T-helper 1 cell treated with Interleukin-12 subunit alpha and Interleukin-12 subunit beta and Interleukin-4 antibody, amounts not matched to agents 30 μg/mL and 1 μg/mL, for 36 hours (primary cell): ENCODE results near the gene HLA-DPB1.
A peak's percentile ranks its signal among the peaks of the same experiment; 100 is the strongest.
"Not testable (repeated sequence)": the region's sequence is repeated elsewhere in the genome, so short reads cannot be mapped to it uniquely, and the experiment has no call there.

Experiments used
- H3K27ac Mint-ChIP-seq: one replicate; pipeline ENCODE4 v1.8.0; 2021; ENCODE audit warnings: mild to moderate bottlenecking, mixed read lengths
- H3K27me3 Mint-ChIP-seq: one replicate; pipeline ENCODE4 v1.8.0; 2021; ENCODE audit warnings: low read depth, mixed read lengths
- H3K36me3 Mint-ChIP-seq: one replicate; pipeline ENCODE4 v1.8.0; 2021; ENCODE audit warnings: low read depth, mixed read lengths
- H3K4me1 Mint-ChIP-seq: one replicate; pipeline ENCODE4 v1.8.0; 2021; ENCODE audit warnings: low read depth, mixed read lengths
- H3K4me3 Mint-ChIP-seq: one replicate; pipeline ENCODE4 v1.8.0; 2021; ENCODE audit warnings: mild to moderate bottlenecking, moderate library complexity, mixed read lengths
- H3K9me3 Mint-ChIP-seq: one replicate; pipeline ENCODE4 v1.8.0; 2021; ENCODE audit warnings: mixed read lengths

Gene HLA-DPB1

DNA sequence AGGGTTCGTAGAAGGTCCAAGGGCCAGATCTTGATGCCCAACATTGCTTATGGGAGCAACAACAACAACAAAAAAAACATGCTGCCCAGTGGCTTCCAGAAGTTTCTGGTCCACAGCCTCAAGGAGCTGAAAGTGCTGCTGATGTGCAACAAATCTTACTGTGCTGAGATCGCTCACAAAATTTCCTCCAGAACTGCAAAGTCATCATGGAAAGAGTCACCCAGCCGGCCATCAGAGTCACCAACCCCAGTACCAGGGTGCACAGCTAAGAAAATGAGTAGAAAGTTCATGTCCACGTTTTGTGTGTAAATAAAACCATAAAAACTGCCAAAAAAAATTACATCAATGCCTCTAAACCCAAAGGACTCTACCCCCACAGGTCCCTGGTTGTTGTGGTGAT lies 3.8 kb downstream of the HLA-DPB1 start:
- H3K9me3 Mint-ChIP-seq = no peaks in the 10 kb centered on the region
- H3K27me3 Mint-ChIP-seq = peaks cover 5% of the 10 kb centered on the region
- H3K27ac Mint-ChIP-seq = no peak overlapping the region
- H3K36me3 Mint-ChIP-seq = peaks cover 10% of the 10 kb centered on the region
- peaks cover 47% of the 10 kb centered on the region for H3K4me1 Mint-ChIP-seq
- H3K4me3 Mint-ChIP-seq = no peak overlapping the region

DNA sequence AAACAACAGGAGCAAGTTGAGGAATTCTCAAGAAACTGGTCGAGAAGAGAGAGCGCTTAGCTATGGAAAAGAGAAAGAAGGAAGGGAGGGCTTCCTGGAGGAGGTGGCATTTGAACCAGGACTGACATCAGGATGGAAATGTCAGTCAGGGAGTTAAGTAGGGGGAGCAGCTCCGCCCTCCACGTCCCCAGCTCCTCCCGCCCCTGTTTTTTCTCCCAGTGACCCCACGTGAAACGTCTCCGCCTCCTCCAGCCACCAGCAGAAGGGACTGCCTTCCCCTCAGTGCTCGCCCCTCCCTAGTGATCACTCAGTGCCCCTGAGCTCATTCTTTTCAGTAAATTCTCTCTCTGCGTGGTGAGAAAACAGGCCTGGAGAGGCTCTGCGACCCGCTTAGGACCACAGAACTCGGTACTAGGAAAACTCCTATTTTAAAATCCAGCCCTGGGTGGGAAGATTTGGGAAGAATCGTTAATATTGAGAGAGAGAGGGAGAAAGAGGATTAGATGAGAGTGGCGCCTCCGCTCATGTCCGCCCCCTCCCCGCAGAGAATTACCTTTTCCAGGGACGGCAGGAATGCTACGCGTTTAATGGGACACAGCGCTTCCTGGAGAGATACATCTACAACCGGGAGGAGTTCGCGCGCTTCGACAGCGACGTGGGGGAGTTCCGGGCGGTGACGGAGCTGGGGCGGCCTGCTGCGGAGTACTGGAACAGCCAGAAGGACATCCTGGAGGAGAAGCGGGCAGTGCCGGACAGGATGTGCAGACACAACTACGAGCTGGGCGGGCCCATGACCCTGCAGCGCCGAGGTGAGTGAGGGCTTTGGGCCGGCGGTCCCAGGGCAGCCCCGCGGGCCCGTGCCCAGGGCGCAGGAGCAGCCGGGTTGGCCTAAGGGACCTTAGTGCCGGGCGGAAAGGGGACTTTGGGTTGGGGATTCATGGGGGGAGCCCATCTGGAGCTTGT lies 4.6 kb downstream of the HLA-DPB1 start:
- Mint-ChIP-seq H3K4me3 (no peak overlapping the region), H3K27me3 (peaks cover 5% of the 10 kb centered on the region), H3K9me3 (no peaks in the 10 kb centered on the region), H3K4me1 (peaks cover 43% of the 10 kb centered on the region), H3K27ac (no peak overlapping the region), H3K36me3 (peaks cover 10% of the 10 kb centered on the region)

DNA sequence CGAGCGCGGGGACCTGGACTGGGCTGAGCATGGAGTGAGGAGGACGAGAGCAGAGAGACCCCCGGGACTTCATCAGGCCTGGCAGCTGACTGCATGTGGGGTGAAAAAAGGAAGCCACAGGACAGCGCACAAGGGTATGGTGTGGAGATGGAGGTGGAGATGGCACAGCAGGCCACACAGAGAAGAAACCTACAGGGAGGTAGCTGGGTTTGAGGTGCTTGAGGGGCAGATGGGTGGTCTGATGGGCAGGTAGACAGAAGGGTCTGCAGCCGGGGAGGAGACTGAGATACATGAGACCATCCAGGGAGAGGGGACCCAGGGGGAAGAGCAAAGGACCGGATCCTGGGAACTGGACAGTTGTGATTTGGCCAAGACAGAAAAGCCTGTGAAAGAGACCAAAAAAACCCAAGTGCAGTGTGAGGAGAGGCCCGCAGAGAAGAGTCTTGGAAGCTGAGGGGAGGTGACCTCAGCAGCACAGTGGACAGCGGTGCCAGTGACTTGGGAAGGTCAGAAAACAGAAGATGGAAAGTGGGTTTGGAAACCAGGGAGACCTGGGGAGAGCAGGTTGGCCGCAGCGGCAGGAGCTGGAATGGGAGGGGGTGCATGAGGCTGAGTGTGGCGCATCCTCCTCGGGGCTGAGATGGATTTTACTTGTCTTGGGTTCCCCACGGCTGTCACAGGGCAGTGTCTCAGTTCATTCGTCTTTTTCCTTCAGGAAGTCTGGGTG lies 5.5 kb downstream of the HLA-DPB1 start:
- H3K27me3 Mint-ChIP-seq = peaks cover 5% of the 10 kb centered on the region
- H3K4me1 Mint-ChIP-seq = peaks cover 36% of the 10 kb centered on the region
- no peaks in the 10 kb centered on the region for H3K9me3 Mint-ChIP-seq
- no peak overlapping the region for H3K4me3 Mint-ChIP-seq
- H3K36me3 Mint-ChIP-seq = peaks cover 10% of the 10 kb centered on the region
- peak overlapping the region; percentile 76 for H3K27ac Mint-ChIP-seq

DNA sequence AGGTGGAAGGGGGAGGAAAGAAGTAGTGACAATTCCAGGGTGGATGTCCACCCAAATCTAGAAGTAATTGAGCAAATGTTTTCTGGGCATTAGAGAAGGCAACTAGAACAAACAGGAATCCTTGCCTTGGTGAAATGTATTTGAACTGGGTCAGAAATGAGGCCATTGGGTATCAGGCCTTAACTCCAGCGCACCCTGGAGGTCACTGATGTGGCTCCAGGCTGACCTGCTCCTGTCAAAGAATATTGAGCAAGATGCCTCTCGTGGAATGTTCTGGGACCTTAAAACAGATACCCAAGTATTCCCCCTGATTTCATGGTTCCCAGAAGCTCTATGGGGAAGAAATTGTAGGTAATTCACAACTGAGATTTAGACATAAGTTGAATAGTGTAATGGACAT lies 6.9 kb downstream of the HLA-DPB1 start:
- H3K4me3 Mint-ChIP-seq = no peak overlapping the region
- H3K9me3 Mint-ChIP-seq = no peaks in the 10 kb centered on the region
- peaks cover 5% of the 10 kb centered on the region for H3K27me3 Mint-ChIP-seq
- H3K27ac Mint-ChIP-seq = no peak overlapping the region
- H3K36me3 Mint-ChIP-seq = peaks cover 12% of the 10 kb centered on the region
- peaks cover 29% of the 10 kb centered on the region for H3K4me1 Mint-ChIP-seq

DNA sequence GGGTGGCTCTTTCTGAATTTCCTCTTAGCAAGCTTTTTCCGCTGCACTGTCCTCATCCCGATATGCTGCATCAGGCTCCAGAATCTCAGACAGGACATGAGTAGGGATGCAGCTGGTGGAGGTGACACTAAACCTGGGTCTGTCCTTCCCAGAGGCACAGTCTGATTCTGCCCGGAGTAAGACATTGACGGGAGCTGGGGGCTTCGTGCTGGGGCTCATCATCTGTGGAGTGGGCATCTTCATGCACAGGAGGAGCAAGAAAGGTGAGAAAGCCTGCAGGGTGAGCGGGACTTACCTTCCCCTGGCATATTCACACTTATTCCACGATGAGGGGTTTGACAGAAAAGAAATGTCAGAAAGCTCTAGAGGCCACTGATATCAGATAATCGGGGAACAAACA lies 9.8 kb downstream of the HLA-DPB1 start:
- Mint-ChIP-seq H3K4me1 (peaks cover 21% of the 10 kb centered on the region), H3K27ac (no peak overlapping the region), H3K36me3 (peaks cover 9% of the 10 kb centered on the region), H3K27me3 (peaks cover 8% of the 10 kb centered on the region), H3K4me3 (no peak overlapping the region), H3K9me3 (no peaks in the 10 kb centered on the region)

DNA sequence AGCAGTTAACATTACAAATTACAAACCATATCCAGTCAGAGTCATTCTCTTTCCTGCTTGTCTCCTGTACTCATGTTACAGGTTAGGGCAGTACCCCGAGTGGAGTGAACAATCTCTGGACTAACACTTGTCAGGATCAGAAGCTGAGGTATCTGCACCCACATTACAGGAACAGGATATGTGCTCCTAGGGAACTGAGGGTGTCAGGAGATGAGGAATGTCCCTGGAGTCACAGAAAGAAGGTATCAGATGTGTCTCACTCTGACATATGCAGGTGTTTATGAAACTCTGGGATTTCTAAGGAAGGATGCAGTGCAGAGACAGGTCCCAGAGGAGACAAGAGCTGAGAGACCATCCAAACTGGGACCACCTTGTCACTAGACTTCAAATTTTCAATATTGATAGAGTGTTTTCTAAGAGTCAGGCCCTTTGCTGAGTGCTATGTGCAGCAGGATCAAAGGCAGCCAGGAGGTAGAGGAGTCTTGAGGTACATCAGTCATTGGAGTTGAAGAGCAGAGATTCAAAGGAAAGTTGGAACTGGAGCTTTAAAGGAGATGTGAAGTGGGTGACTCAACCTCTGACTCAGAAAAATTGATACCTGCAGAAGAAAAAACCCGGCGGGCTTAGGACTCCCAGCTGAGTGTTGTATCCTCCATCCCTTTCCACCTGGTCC lies 12.6 kb downstream of the HLA-DPB1 start:
- Mint-ChIP-seq H3K4me1 (no peaks in the 10 kb centered on the region), H3K27me3 (peaks cover 8% of the 10 kb centered on the region), H3K27ac (no peak overlapping the region), H3K9me3 (no peaks in the 10 kb centered on the region), H3K4me3 (no peak overlapping the region), H3K36me3 (peaks cover 1% of the 10 kb centered on the region)

DNA sequence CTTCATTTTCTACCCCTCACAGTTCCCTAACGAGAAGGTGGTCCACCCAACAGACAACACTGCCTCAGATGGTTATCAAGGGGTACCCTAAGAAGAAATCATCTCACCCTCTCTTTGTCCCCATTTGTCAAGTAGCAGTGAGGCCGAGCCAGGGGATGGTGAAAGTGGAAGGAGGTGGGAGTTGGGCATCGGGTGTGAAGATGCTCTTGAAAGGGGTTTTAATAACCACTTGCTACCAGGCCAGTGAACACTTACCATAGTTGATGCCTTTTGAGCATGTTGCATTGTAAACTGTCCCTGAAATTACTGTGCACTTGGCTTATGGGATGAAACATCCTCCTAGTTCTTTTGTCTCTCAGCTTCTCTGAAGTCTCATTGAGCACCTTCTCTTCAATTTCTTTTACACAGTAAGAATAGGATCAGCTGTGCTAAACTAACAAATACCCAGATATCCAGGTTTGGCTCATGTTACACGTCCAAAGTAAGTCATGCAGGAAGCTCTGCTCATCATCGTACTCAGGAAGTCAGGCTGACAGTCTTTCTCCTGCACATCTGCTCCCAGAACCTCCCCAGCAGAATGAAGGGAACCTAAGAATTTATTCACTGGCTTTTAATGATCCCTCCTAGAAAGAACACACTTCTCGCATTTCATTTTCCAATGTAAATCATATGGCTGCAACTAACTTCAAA lies 13.3 kb downstream of the HLA-DPB1 start:
- H3K4me1 Mint-ChIP-seq = no peaks in the 10 kb centered on the region
- H3K9me3 Mint-ChIP-seq = no peaks in the 10 kb centered on the region
- peaks cover 8% of the 10 kb centered on the region for H3K27me3 Mint-ChIP-seq
- no peak overlapping the region for H3K27ac Mint-ChIP-seq
- no peak overlapping the region for H3K4me3 Mint-ChIP-seq
- H3K36me3 Mint-ChIP-seq = peaks cover 1% of the 10 kb centered on the region

DNA sequence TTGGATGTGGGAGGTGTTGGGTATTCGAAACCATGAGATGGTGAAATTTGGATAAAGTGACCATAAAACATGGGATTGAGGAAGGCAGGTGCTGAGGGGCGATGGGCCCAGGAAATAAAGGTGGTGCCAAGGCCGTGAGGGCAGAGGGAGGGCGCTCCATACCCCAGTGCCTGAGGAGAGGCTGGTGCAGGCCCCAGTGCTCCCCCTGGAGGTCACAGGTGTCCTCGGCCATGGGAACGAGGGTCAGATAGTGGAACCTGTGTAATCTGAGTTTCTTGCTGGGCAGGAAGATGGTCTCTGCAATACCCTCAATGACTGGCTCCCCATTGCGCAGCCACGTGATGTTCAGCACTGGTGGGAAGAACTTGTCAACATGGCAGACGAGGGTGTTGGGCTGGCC lies 16.2 kb downstream of the HLA-DPB1 start:
- H3K27ac Mint-ChIP-seq = no peak overlapping the region

DNA sequence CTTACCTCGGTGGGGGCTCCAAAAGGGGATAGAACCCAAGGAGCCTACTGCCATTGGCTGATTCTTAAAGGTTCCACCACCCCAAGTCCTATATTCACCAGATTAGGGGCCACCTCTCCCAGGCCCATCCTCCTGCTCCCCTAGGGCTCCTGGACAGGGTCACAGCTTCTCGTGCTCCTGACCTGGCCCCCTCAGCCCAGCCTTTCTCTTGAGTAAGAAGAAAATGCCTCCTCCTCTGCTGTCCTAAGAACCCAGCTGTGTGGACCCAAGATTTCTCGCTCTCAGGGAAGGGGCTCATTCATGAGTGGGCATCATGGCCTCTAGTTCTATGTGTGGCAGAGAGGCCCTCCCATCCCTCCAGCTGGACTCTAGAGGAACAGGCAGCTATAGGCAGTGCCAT lies 16.6 kb downstream of the HLA-DPB1 start:
- Mint-ChIP-seq H3K27me3 (peaks cover 22% of the 10 kb centered on the region), H3K27ac (no peak overlapping the region), H3K9me3 (peaks cover under 1% of the 10 kb centered on the region), H3K4me1 (no peaks in the 10 kb centered on the region), H3K36me3 (peaks cover 1% of the 10 kb centered on the region), H3K4me3 (no peak overlapping the region)

More for the DNA sequence above, 16.2 kb downstream of the HLA-DPB1 start:
- no peak overlapping the region for H3K4me3 Mint-ChIP-seq
- no peaks in the 10 kb centered on the region for H3K4me1 Mint-ChIP-seq
- no peaks in the 10 kb centered on the region for H3K9me3 Mint-ChIP-seq
- H3K36me3 Mint-ChIP-seq = peaks cover 1% of the 10 kb centered on the region
- peaks cover 22% of the 10 kb centered on the region for H3K27me3 Mint-ChIP-seq

DNA sequence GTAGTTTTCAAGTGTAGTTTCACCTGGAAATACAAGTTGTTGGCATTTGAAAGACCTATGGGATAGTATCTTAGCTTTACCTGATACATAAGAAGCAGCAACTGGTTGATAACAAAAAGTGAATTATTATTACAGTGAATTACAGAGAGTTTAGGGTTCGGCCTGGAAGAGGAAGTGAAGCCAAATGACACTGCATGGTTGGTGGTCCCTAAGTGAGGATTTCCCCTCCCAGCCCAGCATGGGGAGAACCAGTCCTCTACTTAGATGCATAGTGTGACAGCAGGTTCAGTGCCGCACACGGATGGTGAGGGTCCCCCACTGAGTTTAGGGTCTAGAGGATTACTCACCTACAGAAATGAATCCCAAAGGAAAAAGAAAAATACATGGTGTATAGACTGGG lies 18.1 kb downstream of the HLA-DPB1 start:
- H3K27me3 Mint-ChIP-seq = peaks cover 37% of the 10 kb centered on the region
- no peak overlapping the region for H3K27ac Mint-ChIP-seq
- H3K36me3 Mint-ChIP-seq = no peaks in the 10 kb centered on the region
- peaks cover 12% of the 10 kb centered on the region for H3K9me3 Mint-ChIP-seq
- no peaks in the 10 kb centered on the region for H3K4me1 Mint-ChIP-seq
- H3K4me3 Mint-ChIP-seq = no peak overlapping the region

DNA sequence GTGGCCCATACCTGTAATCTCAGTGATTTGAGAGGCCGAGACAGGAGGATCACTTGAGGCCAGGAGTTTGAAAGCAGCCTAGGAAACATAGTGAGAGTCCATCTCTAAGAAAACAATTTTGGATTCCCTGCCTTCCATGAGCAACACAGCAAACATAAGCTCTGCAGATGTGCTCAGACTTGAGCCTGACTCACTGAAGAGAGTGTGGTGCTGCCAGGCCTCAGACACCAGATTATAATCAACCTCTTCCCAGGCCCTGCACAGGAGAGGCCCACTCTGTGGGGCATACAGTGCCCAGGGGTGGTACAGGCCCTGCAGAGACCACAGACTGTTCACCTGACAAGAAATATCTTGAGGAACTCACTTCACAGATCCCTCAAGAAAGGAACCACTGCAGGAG lies 19.9 kb downstream of the HLA-DPB1 start:
- Mint-ChIP-seq H3K36me3 (peaks cover 2% of the 10 kb centered on the region), H3K27me3 (peaks cover 46% of the 10 kb centered on the region), H3K27ac (no peak overlapping the region), H3K9me3 (peaks cover 29% of the 10 kb centered on the region), H3K4me3 (no peak overlapping the region), H3K4me1 (no peaks in the 10 kb centered on the region)

DNA sequence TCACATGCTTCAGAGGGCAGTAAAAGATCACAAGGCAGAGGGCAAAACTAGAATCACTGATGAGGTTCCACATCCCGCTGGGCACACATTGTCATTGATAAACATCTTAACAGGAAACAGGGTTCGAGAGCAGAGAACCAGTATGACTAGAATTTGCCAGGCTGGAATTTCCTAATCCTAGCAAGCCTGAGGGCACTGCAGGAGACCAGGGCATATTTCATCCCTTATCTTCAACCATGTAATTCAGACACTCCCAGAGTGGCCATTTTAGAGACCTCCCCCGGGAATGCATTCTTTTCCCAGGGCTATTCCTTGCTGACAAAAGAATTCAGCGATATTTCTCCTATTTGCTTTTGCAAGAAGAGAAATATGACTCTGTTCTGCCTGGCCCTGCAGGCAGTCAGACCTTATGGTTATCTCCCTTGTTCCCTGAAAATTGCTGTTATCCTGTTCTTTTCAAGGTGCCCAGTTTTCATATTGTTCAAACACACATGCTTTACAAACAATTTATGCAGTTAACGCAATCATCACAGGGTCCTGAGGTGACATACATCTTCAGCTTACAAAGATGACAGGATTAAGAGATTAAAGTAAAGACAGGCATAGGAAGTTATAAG lies 25.4 kb downstream of the HLA-DPB1 start:
- H3K36me3 Mint-ChIP-seq, H3K4me1 Mint-ChIP-seq, H3K27ac Mint-ChIP-seq, H3K4me3 Mint-ChIP-seq: not testable (repeated sequence)
- H3K9me3 Mint-ChIP-seq = peaks cover 47% of the 10 kb centered on the region
- peaks cover 61% of the 10 kb centered on the region for H3K27me3 Mint-ChIP-seq

DNA sequence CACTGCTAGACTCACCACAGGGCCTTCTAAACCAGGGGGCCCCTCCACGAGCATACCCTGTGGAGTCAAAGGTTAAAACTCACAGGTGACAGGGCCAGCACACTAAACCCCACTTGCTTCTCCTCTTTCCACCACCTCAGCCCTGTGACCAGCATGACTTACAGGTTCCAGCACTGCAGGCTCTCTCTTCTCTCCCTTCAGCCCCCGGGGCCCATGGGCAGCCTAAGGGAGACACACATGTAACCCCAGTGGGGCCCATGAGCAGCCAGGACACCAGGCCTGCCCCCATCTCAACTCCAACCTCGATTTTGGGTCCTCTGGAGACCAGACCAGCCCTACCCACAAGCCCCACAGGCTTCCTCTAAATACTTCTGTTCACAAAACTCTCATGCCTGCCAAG lies 28.0 kb downstream of the HLA-DPB1 start:
- H3K27me3 Mint-ChIP-seq = peaks cover 65% of the 10 kb centered on the region
- H3K27ac Mint-ChIP-seq = no peak overlapping the region
- H3K9me3 Mint-ChIP-seq = peaks cover 35% of the 10 kb centered on the region
- H3K4me3 Mint-ChIP-seq = no peak overlapping the region
- H3K36me3 Mint-ChIP-seq = peaks cover 2% of the 10 kb centered on the region
- H3K4me1 Mint-ChIP-seq = no peaks in the 10 kb centered on the region

DNA sequence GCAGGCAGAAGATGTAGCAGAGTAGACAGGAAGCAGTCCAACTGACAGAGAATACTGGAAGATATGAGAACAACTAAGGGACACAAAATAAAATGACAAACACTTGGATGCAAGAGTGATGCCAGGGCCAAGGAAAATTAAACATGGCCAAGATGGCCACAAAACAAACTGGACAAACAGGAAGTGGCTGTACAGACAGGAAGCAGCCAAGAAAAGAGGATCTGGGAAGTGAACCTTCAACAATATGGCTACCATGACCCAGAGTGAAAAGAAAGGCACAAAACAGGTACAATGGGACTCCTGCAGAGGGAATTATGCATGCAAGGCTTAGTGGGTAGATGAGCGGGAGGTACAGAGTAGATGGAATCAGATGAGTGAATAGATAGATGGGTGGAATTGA lies 29.1 kb downstream of the HLA-DPB1 start:
- H3K9me3 Mint-ChIP-seq = peaks cover 26% of the 10 kb centered on the region
- H3K27me3 Mint-ChIP-seq = peaks cover 63% of the 10 kb centered on the region
- no peaks in the 10 kb centered on the region for H3K36me3 Mint-ChIP-seq
- H3K4me3 Mint-ChIP-seq = no peak overlapping the region
- no peaks in the 10 kb centered on the region for H3K4me1 Mint-ChIP-seq
- no peak overlapping the region for H3K27ac Mint-ChIP-seq
